Left ventricle myocardium inferior (tissue), 1 donor: ENCODE measurements around the gene RARB. TPM values are rescaled to one million over a fixed set of nuclear protein-coding genes. Genes with fewer than 3 reads are reported as not detected.
A peak's percentile ranks its signal among the peaks of the same experiment; 100 is the strongest.

Experiments used
- DNase-seq: peaks from one replicate; pipeline ENCODE4 v3.0.0-alpha.2; 2020
- H3K27ac ChIP-seq: fragments of 200-600 bp; replicated peaks from 2 replicates; pipeline ENCODE4 v1.8.0; 2021
- H3K27me3 ChIP-seq: fragments of 200-600 bp; 2 replicates; pipeline ENCODE4 v1.8.0; 2021; ENCODE audit warnings: low read depth
- H3K36me3 ChIP-seq: fragments of 200-600 bp; 2 replicates; pipeline ENCODE4 v1.8.0; 2021
- H3K4me1 ChIP-seq: fragments of 200-600 bp; 2 replicates; pipeline ENCODE4 v1.8.0; 2021
- H3K4me3 ChIP-seq: fragments of 200-600 bp; 2 replicates; pipeline ENCODE4 v1.8.0; 2021; ENCODE audit warnings: mild to moderate bottlenecking, moderate library complexity
- H3K9me3 ChIP-seq: fragments of 200-600 bp; replicated peaks from 2 replicates; pipeline ENCODE4 v1.8.0; 2021
- intact Hi-C: fragments of 100-400 bp; cut with micrococcal nuclease; formaldehyde crosslinking; loops from one replicate; pipeline ENCODE4 v1.11.0; 2022
- total RNA-seq: library from RNA; stranded (reverse); fragmentation: NEBNext Ultra II Directional; extraction: Animal tissue kit (Norgen Biotek cat#: 25700); gene quantifications from one replicate; pipeline ENCODE4 v1.2.1, GENCODE V29; 2021
- TF ChIP-seq, protein P1 (sequence below): fragments of 200-600 bp; IDR thresholded peaks from 2 replicates; pipeline ENCODE4 v1.8.0; 2021; ENCODE audit warnings: antibody characterized with exemption, mild to moderate bottlenecking, borderline replicate concordance
- donor health status: DM: no; HTN: yes; CAD: no; lungs with severe emphysema.

The RARB gene
- total RNA-seq, 1 donor from 2014 or later: 15.6 TPM

DNA sequence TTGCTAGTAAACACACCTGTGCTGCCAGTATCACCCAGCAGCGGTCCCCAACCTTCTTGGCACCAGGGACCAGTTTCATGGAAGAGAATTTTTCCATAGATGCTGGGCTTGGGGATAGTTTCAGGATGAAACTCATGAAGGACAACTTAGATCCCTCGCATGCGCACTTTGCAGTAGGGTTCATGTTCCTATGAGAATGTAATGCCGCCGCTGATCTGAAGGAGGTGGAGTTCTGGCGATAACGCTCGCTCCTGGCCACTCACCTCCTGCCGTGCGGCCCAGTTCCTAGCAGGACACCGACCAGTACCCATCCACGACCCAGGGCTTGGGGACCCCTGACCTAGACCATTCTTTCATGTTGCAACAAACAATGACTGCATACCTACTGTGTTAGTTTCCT is 146.9 kb downstream of the RARB start:
- Histone ChIP-seq H3K4me1 (peaks cover 29% of the 10 kb centered on the region), H3K27ac (peak overlapping the region; percentile 79), H3K36me3 (peaks cover 18% of the 10 kb centered on the region), H3K9me3 (no peaks in the 10 kb centered on the region), H3K27me3 (no peaks in the 10 kb centered on the region), H3K4me3 (no peak overlapping the region)
- no peak for DNase-seq
- TF ChIP-seq, protein P1, sequence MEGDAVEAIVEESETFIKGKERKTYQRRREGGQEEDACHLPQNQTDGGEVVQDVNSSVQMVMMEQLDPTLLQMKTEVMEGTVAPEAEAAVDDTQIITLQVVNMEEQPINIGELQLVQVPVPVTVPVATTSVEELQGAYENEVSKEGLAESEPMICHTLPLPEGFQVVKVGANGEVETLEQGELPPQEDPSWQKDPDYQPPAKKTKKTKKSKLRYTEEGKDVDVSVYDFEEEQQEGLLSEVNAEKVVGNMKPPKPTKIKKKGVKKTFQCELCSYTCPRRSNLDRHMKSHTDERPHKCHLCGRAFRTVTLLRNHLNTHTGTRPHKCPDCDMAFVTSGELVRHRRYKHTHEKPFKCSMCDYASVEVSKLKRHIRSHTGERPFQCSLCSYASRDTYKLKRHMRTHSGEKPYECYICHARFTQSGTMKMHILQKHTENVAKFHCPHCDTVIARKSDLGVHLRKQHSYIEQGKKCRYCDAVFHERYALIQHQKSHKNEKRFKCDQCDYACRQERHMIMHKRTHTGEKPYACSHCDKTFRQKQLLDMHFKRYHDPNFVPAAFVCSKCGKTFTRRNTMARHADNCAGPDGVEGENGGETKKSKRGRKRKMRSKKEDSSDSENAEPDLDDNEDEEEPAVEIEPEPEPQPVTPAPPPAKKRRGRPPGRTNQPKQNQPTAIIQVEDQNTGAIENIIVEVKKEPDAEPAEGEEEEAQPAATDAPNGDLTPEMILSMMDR: no peak
- intact Hi-C loops: no loop called here

DNA sequence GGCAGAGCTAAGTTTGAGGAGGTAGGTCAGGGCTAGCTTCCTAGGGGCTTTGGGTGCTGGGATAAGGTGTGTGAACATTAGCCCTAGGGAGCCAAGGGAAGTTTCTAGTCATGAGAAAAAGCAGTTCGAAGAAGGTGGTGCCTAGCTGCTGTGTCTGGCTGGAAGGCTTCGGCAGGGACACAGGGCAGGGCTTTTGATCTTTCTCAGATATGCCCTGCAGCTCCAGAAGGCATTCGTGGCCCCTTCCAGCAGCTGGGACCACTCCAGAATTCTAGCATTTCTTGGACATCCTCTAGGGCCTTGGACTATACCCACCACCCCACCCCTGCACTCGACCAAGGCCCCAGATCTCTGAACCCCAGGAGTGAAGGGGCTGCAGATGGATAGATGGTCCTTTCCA is 148.1 kb downstream of the RARB start:
- DNase-seq: no peak
- H3K27ac ChIP-seq: no peak overlapping the region

DNA sequence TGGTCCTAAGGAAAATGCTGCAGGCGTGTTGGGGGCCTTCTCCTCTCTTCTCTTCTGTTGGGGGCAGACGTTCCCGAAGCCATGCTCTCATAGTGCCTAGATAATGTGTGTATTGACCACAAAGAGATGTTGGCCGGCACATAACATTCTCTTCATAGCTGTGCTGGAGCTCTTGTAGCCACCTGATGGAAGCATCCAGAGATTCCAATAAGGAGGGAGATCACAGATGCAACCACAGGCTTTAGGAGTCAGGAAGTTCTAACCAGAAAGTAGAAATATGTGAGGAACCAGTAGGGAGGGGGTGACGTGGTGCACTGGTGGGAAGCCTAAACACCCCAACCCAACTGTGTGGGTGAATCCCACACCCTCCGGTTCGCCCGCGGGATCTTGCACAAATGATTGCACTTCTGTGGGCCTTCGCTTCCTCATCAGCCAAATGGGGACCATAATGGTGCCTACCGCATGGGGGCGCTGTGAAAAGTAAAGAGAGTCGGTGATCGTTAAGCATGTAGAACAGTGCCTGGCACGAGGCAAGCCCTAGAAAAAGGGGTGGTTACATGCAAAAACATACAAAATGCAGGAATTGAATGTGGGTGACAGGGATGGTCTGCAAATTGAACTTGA is 148.9 kb downstream of the RARB start:
- Histone ChIP-seq H3K9me3 (no peaks in the 10 kb centered on the region), H3K36me3 (peaks cover 15% of the 10 kb centered on the region), H3K4me3 (no peak overlapping the region), H3K4me1 (peaks cover 29% of the 10 kb centered on the region), H3K27ac (no peak overlapping the region), H3K27me3 (no peaks in the 10 kb centered on the region)
- DNase-seq: no peak
- intact Hi-C loops: no loop called here
- TF ChIP-seq, protein P1: no peak

More for the DNA sequence above, 148.1 kb downstream of the RARB start:
- Histone ChIP-seq H3K4me1 (peaks cover 29% of the 10 kb centered on the region), H3K27me3 (no peaks in the 10 kb centered on the region), H3K36me3 (peaks cover 15% of the 10 kb centered on the region), H3K9me3 (no peaks in the 10 kb centered on the region), H3K4me3 (no peak overlapping the region)
- TF ChIP-seq, protein P1: no peak
- intact Hi-C loops: no loop called here

DNA sequence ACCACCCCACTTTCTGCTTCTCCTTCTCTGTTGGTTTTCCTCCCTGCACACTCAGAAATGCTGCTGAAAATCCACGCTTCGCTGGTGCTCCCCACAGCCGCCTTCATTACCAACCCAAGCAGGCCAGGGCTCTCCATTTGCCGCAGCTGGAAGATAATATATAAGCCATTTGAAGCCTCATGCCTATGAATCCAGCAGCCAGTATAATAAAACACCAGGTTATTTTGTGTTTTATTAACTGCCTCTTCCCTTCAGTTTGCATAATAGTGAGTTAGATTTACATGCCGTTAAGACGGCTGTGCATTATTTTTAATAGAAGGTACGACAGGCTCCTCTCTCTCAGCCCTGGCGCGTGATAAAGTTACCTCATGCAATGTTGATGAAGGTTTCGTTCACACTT is 150.0 kb downstream of the RARB start:
- H3K36me3 ChIP-seq: peaks cover 22% of the 10 kb centered on the region
- H3K27me3 ChIP-seq: no peaks in the 10 kb centered on the region
- H3K4me3 ChIP-seq: no peak overlapping the region
- H3K27ac ChIP-seq: no peak overlapping the region
- TF ChIP-seq, protein P1: no peak
- H3K9me3 ChIP-seq: peaks cover 4% of the 10 kb centered on the region
- intact Hi-C loops: no loop called here
- no peak for DNase-seq
- peaks cover 23% of the 10 kb centered on the region for H3K4me1 ChIP-seq

DNA sequence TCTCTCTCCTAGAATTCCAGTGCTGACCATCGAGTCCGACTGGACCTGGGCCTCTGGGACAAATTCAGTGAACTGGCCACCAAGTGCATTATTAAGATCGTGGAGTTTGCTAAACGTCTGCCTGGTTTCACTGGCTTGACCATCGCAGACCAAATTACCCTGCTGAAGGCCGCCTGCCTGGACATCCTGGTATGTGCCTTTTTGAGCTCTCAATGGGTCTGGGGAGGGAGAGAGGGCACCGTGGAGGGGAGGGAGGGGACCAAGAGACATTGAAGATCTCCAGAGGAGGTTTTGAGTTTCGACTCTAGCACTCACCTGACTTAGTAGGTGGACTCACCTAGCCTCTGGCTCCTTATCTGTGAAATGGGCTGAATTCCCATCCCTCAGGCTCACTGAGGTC is 152.5 kb downstream of the RARB start:
- intact Hi-C loops: no loop called here
- Histone ChIP-seq H3K27me3 (no peaks in the 10 kb centered on the region), H3K4me1 (peaks cover 6% of the 10 kb centered on the region), H3K9me3 (peaks cover 4% of the 10 kb centered on the region), H3K36me3 (peaks cover 36% of the 10 kb centered on the region), H3K4me3 (no peak overlapping the region), H3K27ac (no peak overlapping the region)
- no peak for DNase-seq
- TF ChIP-seq, protein P1: no peak
